Measurements from ENCODE around the gene CLEC3B.

GRCh38 chr3:45029216-45029615, 3.1 kb downstream of the CLEC3B start:
- TF ChIP-seq CTCF (IDR thresholded peaks at IDR 0.05) (no peak), EP300 (IDR thresholded peaks at IDR 0.05) (no peak), POLR2A (IDR thresholded peaks at IDR 0.05) (no peak)

Data from ovary (tissue), 3 donors.